HCT116 (cell line): ENCODE data around the gene MAB21L3. TPM values are rescaled to one million over a fixed set of nuclear protein-coding genes. Genes with fewer than 3 reads are reported as not detected.

Experiments used
- ATAC-seq: fragments of 200-7000 bp; cut with Tn5 transposase; 2 replicates; pipeline ENCODE4 v1.9.1; 2020; ENCODE audit warnings: mild to moderate bottlenecking, moderate library complexity
- BruUV-seq: library from RNA; stranded (reverse); fragments of 400-500 nt; replicated peaks from 2 replicates; lab custom pipeline; 2021; lab: Mats Ljungman, UMichigan
- CTCF ChIA-PET: fragments of 300-600 bp; sonication (Branson Sonifier 250); formaldehyde crosslinking; loops from one replicate; lab custom pipeline; 2021; ENCODE audit warnings: antibody characterized with exemption; lab: Charles Lee
- POLR2A ChIA-PET: fragments of 300-600, 350-600 bp; sonication (Branson Sonifier 250); formaldehyde crosslinking; loops from one replicate; lab custom pipeline; 2021; ENCODE audit warnings: antibody characterized with exemption; lab: Charles Lee
- RAD21 ChIA-PET, 2 experiments: fragments of 300-600 bp; sonication (Branson Sonifier 250); formaldehyde crosslinking; loops; one replicate each; lab custom pipeline; 2023; ENCODE audit warnings: low total read pairs in 2 of 2; ENCODE audit not compliant: uncharacterized antibody in 2 of 2, unreplicated experiment in 2 of 2, low non-redundant PET in 1 of 2; lab: Charles Lee
- DNase-seq: peaks from one replicate; pipeline ENCODE4 v3.0.0-alpha.2; 2010; ENCODE audit warnings: low read depth, low spot score
- H2AFZ ChIP-seq: fragments of 200-600 bp; shearing (Covaris generic), sonication (generic); 2 replicates; pipeline ENCODE4 v1.6.1; 2017; ENCODE audit warnings: low read depth, mixed run types, mixed read lengths, antibody characterized with exemption, low read length; ENCODE audit not compliant: poor library complexity, severe bottlenecking
- H3K27ac ChIP-seq: 2 replicates; pipeline ENCODE4 v1.5.1; 2012; ENCODE audit warnings: low read depth, low read length
- H3K27me3 ChIP-seq: fragments of 200-600 bp; sonication (generic); 2 replicates; pipeline ENCODE4 v1.6.1; 2016; ENCODE audit warnings: mixed run types, low read length, mixed read lengths; ENCODE audit not compliant: insufficient read depth
- H3K36me3 ChIP-seq, 2 experiments: fragments of 200-500 bp in 1 of 2; fragments of 200-600 bp in 1 of 2; sonication (Bioruptor generic) in 1 of 2; sonication (generic) in 1 of 2; 2 replicates each; pipeline versions ENCODE4 v1.5.1 to v1.6.1; 2014 to 2016; ENCODE audit warnings: low read length in 2 of 2, inconsistent platforms in 1 of 2, mixed read lengths in 1 of 2, mixed run types in 1 of 2; ENCODE audit not compliant: insufficient read depth in 2 of 2, control insufficient read depth in 1 of 2
- H3K4me1 ChIP-seq, 2 experiments: fragments of 200-600 bp in 1 of 2; sonication (generic) in 1 of 2; 2 replicates each; pipeline versions ENCODE4 v1.5.1 to v1.6.1; 2012 to 2017; ENCODE audit warnings: low read length in 2 of 2, inconsistent platforms in 1 of 2, mild to moderate bottlenecking in 1 of 2, mixed read lengths in 1 of 2, mixed run types in 1 of 2, moderate library complexity in 1 of 2; ENCODE audit not compliant: insufficient read depth in 2 of 2, control insufficient read depth in 1 of 2
- H3K4me2 ChIP-seq: fragments of 200-600 bp; sonication (generic); 2 replicates; pipeline ENCODE4 v1.6.1; 2017; ENCODE audit warnings: mixed run types, low read length, mixed read lengths
- H3K4me3 ChIP-seq, 2 experiments: fragments of 200-600 bp in 1 of 2; sonication (generic) in 1 of 2; replicated peaks in 1 of 2; 2 replicates each; pipeline ENCODE4 v1.5.1; 2011 to 2016; ENCODE audit warnings: low read length in 2 of 2, control low read depth in 1 of 2, low read depth in 1 of 2, mild to moderate bottlenecking in 1 of 2, mixed read lengths in 1 of 2, mixed run types in 1 of 2
- H3K79me2 ChIP-seq: fragments of 200-600 bp; sonication (generic); 2 replicates; pipeline ENCODE4 v1.6.1; 2017; ENCODE audit warnings: mild to moderate bottlenecking, mixed run types, low read length, moderate library complexity, mixed read lengths; ENCODE audit not compliant: insufficient read depth
- H3K9ac ChIP-seq: fragments of 200-600 bp; sonication (generic); 2 replicates; pipeline ENCODE4 v1.6.1; 2016; ENCODE audit warnings: low read length, mixed read lengths
- H3K9me2 ChIP-seq: fragments of 200-600 bp; sonication (generic), shearing (Covaris generic); 2 replicates; pipeline ENCODE4 v1.6.1; 2017; ENCODE audit warnings: mixed run types, mild to moderate bottlenecking, moderate library complexity; ENCODE audit not compliant: insufficient read depth
- H3K9me3 ChIP-seq, 2 experiments: fragments of 200-500 bp in 1 of 2; fragments of 200-600 bp in 1 of 2; sonication (Bioruptor generic) in 1 of 2; sonication (generic) in 1 of 2; 2 replicates each; pipeline ENCODE4 v1.6.1; 2014 to 2017; ENCODE audit warnings: low read length in 2 of 2, mixed read lengths in 2 of 2, inconsistent platforms in 1 of 2, low read depth in 1 of 2, mild to moderate bottlenecking in 1 of 2, mixed run types in 1 of 2, moderate library complexity in 1 of 2; ENCODE audit not compliant: control insufficient read depth in 1 of 2, insufficient read depth in 1 of 2
- H4K20me1 ChIP-seq: fragments of 200-600 bp; sonication (generic), shearing (Covaris generic); 2 replicates; pipeline ENCODE4 v1.6.1; 2017; ENCODE audit warnings: mixed run types, mild to moderate bottlenecking, moderate library complexity; ENCODE audit not compliant: insufficient read depth
- CBX3 ChIP-seq: IDR thresholded peaks from 2 replicates; pipeline ENCODE4 v1.6.1; 2012; ENCODE audit warnings: low read depth
- CEBPB ChIP-seq: IDR thresholded peaks from 2 replicates; pipeline ENCODE4 v1.6.1; 2012; ENCODE audit warnings: low read depth
- EGR1 ChIP-seq: IDR thresholded peaks from 2 replicates; pipeline ENCODE4 v1.6.1; 2012; ENCODE audit warnings: low read depth
- ELF1 ChIP-seq: IDR thresholded peaks from 2 replicates; pipeline ENCODE4 v1.6.1; 2012; ENCODE audit warnings: low read depth, borderline replicate concordance
- EZH2 ChIP-seq: fragments of 200-600 bp; sonication (generic); IDR thresholded peaks from 2 replicates; pipeline ENCODE4 v1.6.1; 2017; ENCODE audit warnings: antibody characterized with exemption, mixed run types
- EZH2phosphoT487 ChIP-seq: fragments of 200-600 bp; IDR thresholded peaks from 2 replicates; pipeline ENCODE4 v1.6.1; 2018; ENCODE audit warnings: antibody characterized with exemption, borderline replicate concordance
- POLR2A ChIP-seq: IDR thresholded peaks from 2 replicates; pipeline ENCODE4 v1.7.0; 2011; ENCODE audit warnings: borderline replicate concordance; ENCODE audit not compliant: insufficient read depth, insufficient read length; ENCODE audit errors: extremely low read depth
- POLR2AphosphoS5 ChIP-seq: IDR thresholded peaks from 2 replicates; pipeline ENCODE4 v1.6.1; 2011; ENCODE audit warnings: mild to moderate bottlenecking, low read depth, low read length, moderate library complexity
- REST ChIP-seq: IDR thresholded peaks from 2 replicates; pipeline ENCODE4 v1.6.1; 2012; ENCODE audit warnings: low read depth
- YY1 ChIP-seq: IDR thresholded peaks from 2 replicates; pipeline ENCODE4 v1.6.1; 2011; ENCODE audit warnings: low read length, low read depth, moderate library complexity, mild to moderate bottlenecking; ENCODE audit not compliant: insufficient replicate concordance; ENCODE audit errors: extremely low read depth
- intact Hi-C: fragments of 100-400 bp; cut with micrococcal nuclease; formaldehyde crosslinking; loops from 2 replicates; pipeline ENCODE4 v1.10.0; 2022
- total RNA-seq: library from RNA; stranded (reverse); gene quantifications from one replicate; pipeline ENCODE4 v1.2.1, GENCODE V29; 2021; ENCODE audit not compliant: unreplicated experiment
- TF ChIP-seq, protein P1 (sequence below): IDR thresholded peaks from 2 replicates; pipeline ENCODE4 v1.6.1; 2011; ENCODE audit warnings: mild to moderate bottlenecking, low read length, moderate library complexity; ENCODE audit not compliant: insufficient replicate concordance; ENCODE audit errors: extremely low read depth
- TF ChIP-seq, protein P2 (sequence below), 3 experiments: fragments of 200-600 bp in 1 of 3; sonication (generic) in 1 of 3; IDR thresholded peaks in 2 of 3; conservative IDR thresholded peaks in 1 of 3; 2 replicates each; pipeline ENCODE4 v1.5.1; 2012 to 2017; ENCODE audit warnings: low read depth in 2 of 3, low read length in 2 of 3, antibody characterized with exemption in 1 of 3, borderline replicate concordance in 1 of 3, control low read depth in 1 of 3, mild to moderate bottlenecking in 1 of 3, mixed read lengths in 1 of 3, mixed run types in 1 of 3, moderate library complexity in 1 of 3; ENCODE audit not compliant: insufficient read depth in 1 of 3

MAB21L3 gene
- total RNA-seq, 1 experiment from 2014 or later: not detected

DNA sequence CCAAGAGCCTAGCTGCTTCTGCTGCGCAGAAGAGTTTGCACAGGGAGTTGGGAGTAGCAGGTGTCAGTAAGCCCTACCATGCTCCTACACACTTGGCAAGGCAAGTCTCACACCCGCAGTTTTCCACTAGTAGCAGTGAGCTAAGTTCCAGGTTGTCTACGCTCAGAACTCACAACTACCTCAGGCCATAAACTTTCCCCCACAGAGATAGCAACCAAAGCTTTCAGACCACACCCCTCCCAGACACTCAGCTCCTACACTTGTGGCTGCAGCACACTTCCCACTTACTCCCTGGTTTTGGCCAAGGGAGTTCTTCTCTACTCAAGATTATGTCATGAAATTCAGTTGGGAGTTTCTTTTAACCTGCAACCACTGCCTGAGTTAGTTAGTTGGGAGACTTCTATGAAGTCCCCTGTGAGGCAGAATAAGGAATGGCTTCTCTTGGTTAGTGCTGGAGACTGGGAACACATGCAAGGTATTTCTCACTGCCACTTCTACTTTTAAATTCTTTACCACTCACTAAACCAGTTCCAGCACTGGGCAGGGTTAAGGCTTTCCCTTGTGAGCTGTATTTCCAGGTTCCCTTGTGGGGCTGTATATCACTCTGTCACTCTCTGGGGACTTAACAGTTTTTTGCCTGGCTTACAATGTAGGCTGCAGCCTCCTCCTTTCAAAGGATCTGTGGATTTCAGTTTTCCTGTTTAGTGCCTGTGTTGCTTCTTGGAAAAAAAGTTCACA, 18.3 kb upstream of the MAB21L3 start:
- H2AFZ ChIP-seq: no peak overlapping the region
- ATAC-seq (no peak), DNase-seq (no peak)
- no peak overlapping the region for H3K4me3 ChIP-seq
- no peak overlapping the region for H3K4me2 ChIP-seq
- ChIA-PET CTCF (no interaction called here), POLR2A (no interaction called here), RAD21 (no interaction called here)
- no peaks in the 10 kb centered on the region for H3K36me3 ChIP-seq
- no peak for TF ChIP-seq EZH2
- TF ChIP-seq EGR1: no peak
- TF ChIP-seq REST: no peak
- TF ChIP-seq YY1: no peak
- no peak for TF ChIP-seq POLR2A
- TF ChIP-seq, protein P1, sequence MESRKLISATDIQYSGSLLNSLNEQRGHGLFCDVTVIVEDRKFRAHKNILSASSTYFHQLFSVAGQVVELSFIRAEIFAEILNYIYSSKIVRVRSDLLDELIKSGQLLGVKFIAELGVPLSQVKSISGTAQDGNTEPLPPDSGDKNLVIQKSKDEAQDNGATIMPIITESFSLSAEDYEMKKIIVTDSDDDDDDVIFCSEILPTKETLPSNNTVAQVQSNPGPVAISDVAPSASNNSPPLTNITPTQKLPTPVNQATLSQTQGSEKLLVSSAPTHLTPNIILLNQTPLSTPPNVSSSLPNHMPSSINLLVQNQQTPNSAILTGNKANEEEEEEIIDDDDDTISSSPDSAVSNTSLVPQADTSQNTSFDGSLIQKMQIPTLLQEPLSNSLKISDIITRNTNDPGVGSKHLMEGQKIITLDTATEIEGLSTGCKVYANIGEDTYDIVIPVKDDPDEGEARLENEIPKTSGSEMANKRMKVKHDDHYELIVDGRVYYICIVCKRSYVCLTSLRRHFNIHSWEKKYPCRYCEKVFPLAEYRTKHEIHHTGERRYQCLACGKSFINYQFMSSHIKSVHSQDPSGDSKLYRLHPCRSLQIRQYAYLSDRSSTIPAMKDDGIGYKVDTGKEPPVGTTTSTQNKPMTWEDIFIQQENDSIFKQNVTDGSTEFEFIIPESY: no peak
- TF ChIP-seq ELF1: no peak
- TF ChIP-seq POLR2AphosphoS5: no peak
- TF ChIP-seq CEBPB: no peak
- TF ChIP-seq CBX3: no peak
- TF ChIP-seq, protein P2, sequence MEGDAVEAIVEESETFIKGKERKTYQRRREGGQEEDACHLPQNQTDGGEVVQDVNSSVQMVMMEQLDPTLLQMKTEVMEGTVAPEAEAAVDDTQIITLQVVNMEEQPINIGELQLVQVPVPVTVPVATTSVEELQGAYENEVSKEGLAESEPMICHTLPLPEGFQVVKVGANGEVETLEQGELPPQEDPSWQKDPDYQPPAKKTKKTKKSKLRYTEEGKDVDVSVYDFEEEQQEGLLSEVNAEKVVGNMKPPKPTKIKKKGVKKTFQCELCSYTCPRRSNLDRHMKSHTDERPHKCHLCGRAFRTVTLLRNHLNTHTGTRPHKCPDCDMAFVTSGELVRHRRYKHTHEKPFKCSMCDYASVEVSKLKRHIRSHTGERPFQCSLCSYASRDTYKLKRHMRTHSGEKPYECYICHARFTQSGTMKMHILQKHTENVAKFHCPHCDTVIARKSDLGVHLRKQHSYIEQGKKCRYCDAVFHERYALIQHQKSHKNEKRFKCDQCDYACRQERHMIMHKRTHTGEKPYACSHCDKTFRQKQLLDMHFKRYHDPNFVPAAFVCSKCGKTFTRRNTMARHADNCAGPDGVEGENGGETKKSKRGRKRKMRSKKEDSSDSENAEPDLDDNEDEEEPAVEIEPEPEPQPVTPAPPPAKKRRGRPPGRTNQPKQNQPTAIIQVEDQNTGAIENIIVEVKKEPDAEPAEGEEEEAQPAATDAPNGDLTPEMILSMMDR (IDR thresholded peaks at IDR 0.05 in 2 of 3, conservative IDR thresholded peaks at IDR 0.05 in 1 of 3; ENCODE audit: borderline replicate concordance in 1 of 3, insufficient read depth in 1 of 3, low read depth in 2 of 3, low read length in 2 of 3): no peak
- TF ChIP-seq EZH2phosphoT487: no peak
- no peaks in the 10 kb centered on the region for H3K27me3 ChIP-seq
- no peak overlapping the region for H3K27ac ChIP-seq
- intact Hi-C loops: no loop called here
- H3K9me2 ChIP-seq: no peaks in the 10 kb centered on the region
- H3K79me2 ChIP-seq: no peaks in the 10 kb centered on the region
- no peaks in the 10 kb centered on the region for H4K20me1 ChIP-seq
- BruUV-seq: no TSS peak
- no peak overlapping the region for H3K9ac ChIP-seq
- no peaks in the 10 kb centered on the region for H3K4me1 ChIP-seq
- H3K9me3 ChIP-seq: no peaks in the 10 kb centered on the region
